NCI-H1436 treated with DMSO at 0.1 percent for 48 hours (cell line): Measurements from ENCODE around the gene CCDC138.
"Not testable (repeated sequence)": the region's sequence is repeated elsewhere in the genome, so short reads cannot be mapped to it uniquely, and the experiment has no call there.

Experiments used
- DNase-seq: peaks from one replicate; lab custom pipeline; 2025; lab: John Stamatoyannopoulos, UW

The CCDC138 gene

GRCh38 chr2:108786354-108787215, at the start of gene CCDC138:
Gene CCDC138, plus strand, starts transcription at chr2:108786771. Its CDS starts 52 bp downstream, at chr2:108786823.
- DNase-seq: peak; percentile 41

- not testable (repeated sequence) for DNase-seq
These were observed 28.6 kb upstream of the CCDC138 start for GRCh38 chr2:108757973-108758372.

GRCh38 chr2:108762618-108763017, 24.0 kb upstream of the CCDC138 start:
- not testable (repeated sequence) for DNase-seq

GRCh38 chr2:108766671-108767070, 19.9 kb upstream of the CCDC138 start:
- not testable (repeated sequence) for DNase-seq

- not testable (repeated sequence) for DNase-seq
These were observed 18.7 kb upstream of the CCDC138 start for GRCh38 chr2:108767859-108768258.

GRCh38 chr2:108776475-108776874, 10.1 kb upstream of the CCDC138 start:
- no peak for DNase-seq

GRCh38 chr2:108778857-108779256, 7.7 kb upstream of the CCDC138 start:
- no peak for DNase-seq

- no peak for DNase-seq
These were observed 590 bp upstream of the CCDC138 start for GRCh38 chr2:108786008-108786353.

GRCh38 chr2:108787216-108787541, 608 bp downstream of the CCDC138 start:
- no peak for DNase-seq

- DNase-seq: no peak
These were observed 16.6 kb downstream of the CCDC138 start for GRCh38 chr2:108803045-108803736.

- DNase-seq: no peak
These were observed 18.5 kb downstream of the CCDC138 start for GRCh38 chr2:108805032-108805431.

GRCh38 chr2:108805782-108806181, 19.2 kb downstream of the CCDC138 start:
- no peak for DNase-seq

GRCh38 chr2:108806371-108807113, 20.0 kb downstream of the CCDC138 start:
- no peak for DNase-seq

- no peak for DNase-seq
These were observed 23.4 kb downstream of the CCDC138 start for GRCh38 chr2:108809936-108810335.

GRCh38 chr2:108810993-108811957, 24.7 kb downstream of the CCDC138 start:
- DNase-seq: no peak

- no peak for DNase-seq
These were observed 27.2 kb downstream of the CCDC138 start for GRCh38 chr2:108813732-108814131.

- DNase-seq: no peak
These were observed 33.9 kb downstream of the CCDC138 start for GRCh38 chr2:108820482-108820881.

- DNase-seq: no peak
These were observed 36.7 kb downstream of the CCDC138 start for GRCh38 chr2:108823286-108823685.

- DNase-seq: no peak
These were observed 37.9 kb downstream of the CCDC138 start for GRCh38 chr2:108824316-108825070.

GRCh38 chr2:108825254-108825653, 38.7 kb downstream of the CCDC138 start:
- no peak for DNase-seq

- no peak for DNase-seq
These were observed 39.2 kb downstream of the CCDC138 start for GRCh38 chr2:108825736-108826135.
